ENCODE results near the gene PCYT1B. TPM values are rescaled to one million over a fixed set of nuclear protein-coding genes. Genes with fewer than 3 reads are reported as not detected.

The PCYT1B gene
- total and polyA plus RNA-seq, 9 of the 15 experiments (the other 6 are each of a cell fraction or from before 2014, with no cell fraction given): 0.04 to 0.34 (median 0.07) TPM; not detected in 1

- TF ChIP-seq, protein P1, sequence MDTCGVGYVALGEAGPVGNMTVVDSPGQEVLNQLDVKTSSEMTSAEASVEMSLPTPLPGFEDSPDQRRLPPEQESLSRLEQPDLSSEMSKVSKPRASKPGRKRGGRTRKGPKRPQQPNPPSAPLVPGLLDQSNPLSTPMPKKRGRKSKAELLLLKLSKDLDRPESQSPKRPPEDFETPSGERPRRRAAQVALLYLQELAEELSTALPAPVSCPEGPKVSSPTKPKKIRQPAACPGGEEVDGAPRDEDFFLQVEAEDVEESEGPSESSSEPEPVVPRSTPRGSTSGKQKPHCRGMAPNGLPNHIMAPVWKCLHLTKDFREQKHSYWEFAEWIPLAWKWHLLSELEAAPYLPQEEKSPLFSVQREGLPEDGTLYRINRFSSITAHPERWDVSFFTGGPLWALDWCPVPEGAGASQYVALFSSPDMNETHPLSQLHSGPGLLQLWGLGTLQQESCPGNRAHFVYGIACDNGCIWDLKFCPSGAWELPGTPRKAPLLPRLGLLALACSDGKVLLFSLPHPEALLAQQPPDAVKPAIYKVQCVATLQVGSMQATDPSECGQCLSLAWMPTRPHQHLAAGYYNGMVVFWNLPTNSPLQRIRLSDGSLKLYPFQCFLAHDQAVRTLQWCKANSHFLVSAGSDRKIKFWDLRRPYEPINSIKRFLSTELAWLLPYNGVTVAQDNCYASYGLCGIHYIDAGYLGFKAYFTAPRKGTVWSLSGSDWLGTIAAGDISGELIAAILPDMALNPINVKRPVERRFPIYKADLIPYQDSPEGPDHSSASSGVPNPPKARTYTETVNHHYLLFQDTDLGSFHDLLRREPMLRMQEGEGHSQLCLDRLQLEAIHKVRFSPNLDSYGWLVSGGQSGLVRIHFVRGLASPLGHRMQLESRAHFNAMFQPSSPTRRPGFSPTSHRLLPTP (IDR thresholded peaks at IDR 0.05; ENCODE audit: borderline replicate concordance, extremely low read depth, insufficient read length): no peak
- TF ChIP-seq ZBTB8A (IDR thresholded peaks at IDR 0.05; ENCODE audit: partially characterized antibody): no peak
- no peak for TF ChIP-seq GABPA (tag; conservative IDR thresholded peaks at IDR 0.05; ENCODE audit: low read depth)
- TF ChIP-seq KAT7 (CRISPR knock-in tag; IDR thresholded peaks at IDR 0.05; ENCODE audit: borderline replicate concordance): no peak
- no peak for TF ChIP-seq GTF2B (IDR thresholded peaks at IDR 0.05; ENCODE audit: extremely low read depth, insufficient read length)
- no peak for TF ChIP-seq CHD4 (IDR thresholded peaks at IDR 0.05; ENCODE audit: insufficient read depth, insufficient replicate concordance, low read depth, low read length, poor library complexity, severe bottlenecking)
- peak; percentile 49 for TF ChIP-seq TCF3 (CRISPR knock-in tag; IDR thresholded peaks at IDR 0.05)
- TF ChIP-seq, protein P2, sequence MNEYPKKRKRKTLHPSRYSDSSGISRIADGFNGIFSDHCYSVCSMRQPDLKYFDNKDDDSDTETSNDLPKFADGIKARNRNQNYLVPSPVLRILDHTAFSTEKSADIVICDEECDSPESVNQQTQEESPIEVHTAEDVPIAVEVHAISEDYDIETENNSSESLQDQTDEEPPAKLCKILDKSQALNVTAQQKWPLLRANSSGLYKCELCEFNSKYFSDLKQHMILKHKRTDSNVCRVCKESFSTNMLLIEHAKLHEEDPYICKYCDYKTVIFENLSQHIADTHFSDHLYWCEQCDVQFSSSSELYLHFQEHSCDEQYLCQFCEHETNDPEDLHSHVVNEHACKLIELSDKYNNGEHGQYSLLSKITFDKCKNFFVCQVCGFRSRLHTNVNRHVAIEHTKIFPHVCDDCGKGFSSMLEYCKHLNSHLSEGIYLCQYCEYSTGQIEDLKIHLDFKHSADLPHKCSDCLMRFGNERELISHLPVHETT (CRISPR knock-in tag; conservative IDR thresholded peaks at IDR 0.05 in 1 of 2, IDR thresholded peaks at IDR 0.05 in 1 of 2): no peak
- TF ChIP-seq ZC3H8 (IDR thresholded peaks at IDR 0.05): no peak
- TF ChIP-seq, protein P3, sequence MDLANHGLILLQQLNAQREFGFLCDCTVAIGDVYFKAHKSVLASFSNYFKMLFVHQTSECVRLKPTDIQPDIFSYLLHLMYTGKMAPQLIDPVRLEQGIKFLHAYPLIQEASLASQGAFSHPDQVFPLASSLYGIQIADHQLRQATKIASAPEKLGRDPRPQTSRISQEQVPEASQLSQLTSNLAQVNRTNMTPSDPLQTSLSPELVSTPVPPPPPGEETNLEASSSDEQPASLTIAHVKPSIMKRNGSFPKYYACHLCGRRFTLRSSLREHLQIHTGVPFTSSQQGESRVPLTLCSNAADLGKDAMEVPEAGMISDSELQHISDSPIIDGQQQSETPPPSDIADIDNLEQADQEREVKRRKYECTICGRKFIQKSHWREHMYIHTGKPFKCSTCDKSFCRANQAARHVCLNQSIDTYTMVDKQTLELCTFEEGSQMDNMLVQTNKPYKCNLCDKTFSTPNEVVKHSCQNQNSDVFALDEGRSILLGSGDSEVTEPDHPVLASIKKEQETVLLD (IDR thresholded peaks at IDR 0.05): no peak
- no peak for TF ChIP-seq ZNF431 (CRISPR knock-in tag; IDR thresholded peaks at IDR 0.05)
- no peak for TF ChIP-seq HOXB6 (CRISPR knock-in tag; IDR thresholded peaks at IDR 0.05; ENCODE audit: borderline replicate concordance)
- peak; percentile 33 for TF ChIP-seq CBFA2T3 (IDR thresholded peaks at IDR 0.05)
- no peak for TF ChIP-seq BMI1 (IDR thresholded peaks at IDR 0.05; ENCODE audit: low read length)
- TF ChIP-seq CEBPZ (IDR thresholded peaks at IDR 0.05; ENCODE audit: borderline replicate concordance, low read depth, low read length): no peak
Measured at GRCh38 chrX:24662352-24662751, 15.2 kb upstream of the PCYT1B start (continued).

All from K562 (cell line).